GM20000 (cell line): Measurements from ENCODE around the gene CYB5D1.
A peak's percentile ranks its signal among the peaks of the same experiment; 100 is the strongest.

Source experiments
- DNase-seq: peaks from one replicate; pipeline ENCODE4 v3.0.0; 2012; ENCODE audit warnings: low spot score
- CTCF ChIP-seq: IDR thresholded peaks from 2 replicates; pipeline ENCODE4 v1.5.1; 2012; ENCODE audit warnings: mild to moderate bottlenecking, control low read depth; ENCODE audit errors: extremely low read depth, missing control alignments

The CYB5D1 gene

GRCh38 chr17:7834957-7835813, 22.6 kb upstream of the CYB5D1 start:
- TF ChIP-seq CTCF = peak; percentile 92
- DNase-seq = peak; percentile 94

GRCh38 chr17:7835814-7836595, 21.8 kb upstream of the CYB5D1 start:
- no peak for TF ChIP-seq CTCF
- peak; percentile 52 for DNase-seq

- DNase-seq = peak; percentile 54
- TF ChIP-seq CTCF = no peak
Measured at GRCh38 chr17:7836596-7837407, 21.0 kb upstream of the CYB5D1 start.

- DNase-seq = no peak
- no peak for TF ChIP-seq CTCF
Measured at GRCh38 chr17:7837408-7838088, 20.3 kb upstream of the CYB5D1 start.

GRCh38 chr17:7838090-7839075, 19.4 kb upstream of the CYB5D1 start:
- TF ChIP-seq CTCF = no peak
- no peak for DNase-seq
